BE2C (cell line): ENCODE measurements around the gene BRIP1.

Experiments
- DNase-seq: peaks from one replicate; pipeline ENCODE4 v3.0.0-alpha.2; 2020
- H3K27me3 ChIP-seq: fragments of 250-450 bp; sonication (Bioruptor Pico); 2 replicates; pipeline ENCODE4 v1.5.1; 2020; ENCODE audit warnings: mild to moderate bottlenecking
- H3K36me3 ChIP-seq: fragments of 250-450 bp; sonication (Bioruptor Pico); 2 replicates; pipeline ENCODE4 v1.5.1; 2020; ENCODE audit warnings: mild to moderate bottlenecking
- H3K4me1 ChIP-seq: fragments of 250-450 bp; sonication (Bioruptor Pico); 2 replicates; pipeline ENCODE4 v1.5.1; 2020
- H3K4me3 ChIP-seq: 2 replicates; pipeline ENCODE4 v1.5.1; 2011; ENCODE audit warnings: low read depth, low read length
- H3K9me3 ChIP-seq: fragments of 250-450 bp; sonication (Bioruptor Pico); 2 replicates; pipeline ENCODE4 v1.5.1; 2020
- TF ChIP-seq, protein P1 (sequence below): IDR thresholded peaks from 2 replicates; pipeline ENCODE4 v1.5.1; 2012; ENCODE audit warnings: mild to moderate bottlenecking, low read depth, low read length

BRIP1 gene

DNA sequence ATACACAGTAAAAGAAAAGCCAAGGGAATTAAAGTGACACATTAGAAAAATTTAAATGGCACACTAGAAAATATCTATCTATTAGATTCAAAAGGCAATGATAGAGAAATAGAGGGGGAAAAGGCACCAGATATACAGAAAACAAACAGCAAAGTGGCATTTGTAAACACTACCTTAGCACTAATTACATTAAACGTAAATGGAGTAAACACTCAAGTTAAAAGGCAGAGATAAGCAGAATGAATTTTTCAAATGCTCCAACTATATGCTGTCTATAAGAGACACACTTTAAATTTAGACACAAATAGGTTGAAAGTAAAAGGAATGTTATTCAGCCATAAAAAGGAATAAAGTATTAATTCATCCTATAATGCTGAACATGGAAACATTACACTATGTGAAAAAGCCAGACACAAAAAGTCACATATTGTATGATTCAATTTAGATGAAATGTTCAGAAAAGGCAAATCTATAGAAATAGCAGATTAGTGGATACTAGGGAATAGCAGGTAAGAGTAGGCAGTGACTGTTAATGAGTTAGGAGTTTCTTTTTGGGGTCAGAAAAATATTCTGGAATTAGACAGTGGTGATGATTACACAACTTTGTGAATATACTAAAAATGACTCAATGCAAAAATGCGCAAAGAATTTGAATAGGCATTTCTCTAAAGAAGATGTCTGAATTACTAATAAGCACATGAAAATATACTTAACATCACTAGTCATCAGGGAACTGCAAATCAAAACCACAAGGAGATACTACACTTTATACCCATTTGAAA is 92.4 kb downstream of the BRIP1 start:
- no peaks in the 10 kb centered on the region for H3K27me3 ChIP-seq
- peaks cover 4% of the 10 kb centered on the region; the same call in 1 of the 2 replicates for H3K36me3 ChIP-seq
- no peak for DNase-seq
- TF ChIP-seq, protein P1, sequence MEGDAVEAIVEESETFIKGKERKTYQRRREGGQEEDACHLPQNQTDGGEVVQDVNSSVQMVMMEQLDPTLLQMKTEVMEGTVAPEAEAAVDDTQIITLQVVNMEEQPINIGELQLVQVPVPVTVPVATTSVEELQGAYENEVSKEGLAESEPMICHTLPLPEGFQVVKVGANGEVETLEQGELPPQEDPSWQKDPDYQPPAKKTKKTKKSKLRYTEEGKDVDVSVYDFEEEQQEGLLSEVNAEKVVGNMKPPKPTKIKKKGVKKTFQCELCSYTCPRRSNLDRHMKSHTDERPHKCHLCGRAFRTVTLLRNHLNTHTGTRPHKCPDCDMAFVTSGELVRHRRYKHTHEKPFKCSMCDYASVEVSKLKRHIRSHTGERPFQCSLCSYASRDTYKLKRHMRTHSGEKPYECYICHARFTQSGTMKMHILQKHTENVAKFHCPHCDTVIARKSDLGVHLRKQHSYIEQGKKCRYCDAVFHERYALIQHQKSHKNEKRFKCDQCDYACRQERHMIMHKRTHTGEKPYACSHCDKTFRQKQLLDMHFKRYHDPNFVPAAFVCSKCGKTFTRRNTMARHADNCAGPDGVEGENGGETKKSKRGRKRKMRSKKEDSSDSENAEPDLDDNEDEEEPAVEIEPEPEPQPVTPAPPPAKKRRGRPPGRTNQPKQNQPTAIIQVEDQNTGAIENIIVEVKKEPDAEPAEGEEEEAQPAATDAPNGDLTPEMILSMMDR = no peak
- H3K4me3 ChIP-seq = no peak overlapping the region
- H3K4me1 ChIP-seq = no peaks in the 10 kb centered on the region
- H3K9me3 ChIP-seq = no peaks in the 10 kb centered on the region

DNA sequence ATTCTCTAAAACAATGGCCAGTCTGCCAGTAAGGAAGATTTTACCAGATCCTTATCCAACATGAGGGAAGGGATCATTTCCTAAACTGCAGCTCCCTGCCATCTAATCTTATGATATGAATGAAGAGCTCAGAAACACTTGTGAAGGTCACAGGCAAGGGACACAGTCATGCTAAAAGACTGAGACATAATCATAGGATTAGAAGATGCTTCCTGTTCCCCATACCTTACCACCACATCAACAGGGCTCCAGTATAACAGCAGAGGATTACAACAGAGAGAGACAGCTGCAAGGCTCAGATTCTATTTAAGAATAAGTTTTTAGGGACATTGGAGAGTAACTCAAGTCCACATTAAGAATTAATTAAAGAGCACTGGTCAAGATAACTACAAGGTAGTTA is 93.3 kb downstream of the BRIP1 start:
- Histone ChIP-seq H3K27me3 (no peaks in the 10 kb centered on the region), H3K4me3 (no peak overlapping the region), H3K9me3 (no peaks in the 10 kb centered on the region), H3K36me3 (peaks cover 4% of the 10 kb centered on the region; the same call in 1 of the 2 replicates), H3K4me1 (no peaks in the 10 kb centered on the region)
- TF ChIP-seq, protein P1 = no peak
- no peak for DNase-seq

DNA sequence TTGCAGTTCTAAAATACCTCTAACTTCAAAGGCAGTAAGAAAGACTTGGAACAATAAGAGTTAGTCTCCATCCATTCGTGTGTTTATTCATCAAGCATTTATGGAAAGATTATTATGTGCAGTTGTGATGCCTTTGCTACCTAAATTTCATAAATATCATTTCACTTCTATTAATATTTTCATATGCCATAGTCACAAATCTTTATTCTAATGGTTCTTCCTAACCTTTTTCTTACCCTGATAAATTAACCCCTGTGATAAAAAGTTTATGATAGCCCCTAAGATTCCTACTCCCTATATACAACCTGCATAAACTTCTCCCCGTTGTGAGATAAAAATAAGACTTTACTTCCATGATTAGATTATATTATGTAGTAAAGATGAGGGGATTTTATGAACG is 94.9 kb downstream of the BRIP1 start:
- no peak overlapping the region for H3K4me3 ChIP-seq
- no peak for DNase-seq
- peaks cover 4% of the 10 kb centered on the region; the same call in 1 of the 2 replicates for H3K36me3 ChIP-seq
- no peaks in the 10 kb centered on the region for H3K9me3 ChIP-seq
- TF ChIP-seq, protein P1 = no peak
- no peaks in the 10 kb centered on the region for H3K4me1 ChIP-seq
- H3K27me3 ChIP-seq = no peaks in the 10 kb centered on the region

DNA sequence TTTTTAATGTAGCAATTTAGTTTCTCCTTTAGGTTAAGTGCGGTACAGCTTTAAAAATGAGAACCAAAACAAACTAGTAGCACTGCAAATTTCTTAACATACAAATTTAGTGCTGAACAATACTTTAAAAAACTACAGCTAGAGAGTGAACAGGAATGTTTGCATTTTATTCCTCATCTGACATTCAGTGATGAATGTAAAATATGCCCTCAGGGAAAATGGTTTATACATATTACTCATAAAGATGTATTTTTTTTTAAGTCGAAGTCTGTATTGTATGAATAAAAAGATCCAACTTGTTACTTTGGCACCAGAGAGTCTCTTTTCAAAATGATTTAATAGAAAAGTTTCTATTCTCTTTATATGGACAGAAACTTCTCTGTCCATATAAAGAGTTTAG is 96.8 kb downstream of the BRIP1 start:
- no peak for DNase-seq
- TF ChIP-seq, protein P1 = no peak
- Histone ChIP-seq H3K4me3 (no peak overlapping the region), H3K9me3 (no peaks in the 10 kb centered on the region), H3K4me1 (no peaks in the 10 kb centered on the region), H3K27me3 (no peaks in the 10 kb centered on the region), H3K36me3 (peaks cover 1% of the 10 kb centered on the region; the same call in 1 of the 2 replicates)

DNA sequence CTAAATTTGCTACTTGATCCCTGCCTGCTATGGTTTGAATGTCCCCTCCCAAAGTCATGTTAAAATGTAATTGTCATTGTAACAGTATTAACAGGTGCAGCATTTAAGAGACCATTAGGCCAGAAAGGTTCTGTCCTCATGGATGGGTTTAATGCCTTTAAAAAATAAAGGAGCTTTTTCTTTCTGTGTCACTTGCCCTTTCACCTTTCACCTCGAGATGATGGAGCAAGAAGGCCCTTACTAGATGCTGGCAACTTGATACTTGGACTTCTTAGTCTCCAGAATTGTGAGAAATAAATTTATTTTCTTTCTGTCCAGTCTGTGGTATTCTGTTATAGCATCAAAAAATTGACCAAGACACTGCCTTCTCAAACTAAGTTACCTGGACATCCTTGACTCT is 98.5 kb downstream of the BRIP1 start:
- DNase-seq = no peak
- Histone ChIP-seq H3K36me3 (no peaks in the 10 kb centered on the region), H3K9me3 (no peaks in the 10 kb centered on the region), H3K4me1 (no peaks in the 10 kb centered on the region), H3K27me3 (no peaks in the 10 kb centered on the region), H3K4me3 (no peak overlapping the region)
- TF ChIP-seq, protein P1 = no peak

DNA sequence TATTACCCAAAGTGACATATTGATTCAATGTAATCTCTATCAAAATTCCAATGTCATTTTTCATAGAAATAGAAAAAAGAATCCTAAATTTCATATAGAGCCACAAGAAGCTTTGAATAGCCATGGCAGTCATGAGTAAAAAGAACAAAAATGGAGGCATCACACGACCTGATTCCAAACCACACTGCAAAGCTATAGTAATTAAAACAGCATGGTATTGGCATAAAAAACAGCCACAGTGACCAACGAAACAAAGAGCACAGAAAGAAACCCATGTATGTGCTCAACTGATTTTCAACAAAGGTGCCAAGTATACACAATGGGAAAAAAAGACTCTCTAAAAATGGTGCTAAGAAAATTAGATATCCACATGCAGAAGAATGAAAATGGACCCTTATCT is 101.5 kb downstream of the BRIP1 start:
- DNase-seq = no peak
- no peaks in the 10 kb centered on the region for H3K9me3 ChIP-seq
- TF ChIP-seq, protein P1 = no peak
- no peaks in the 10 kb centered on the region; the same call in 1 of the 2 replicates for H3K36me3 ChIP-seq
- H3K4me3 ChIP-seq = no peak overlapping the region
- H3K4me1 ChIP-seq = no peaks in the 10 kb centered on the region; the same call in 1 of the 2 replicates
- H3K27me3 ChIP-seq = no peaks in the 10 kb centered on the region
